OCI-LY3 (cell line): ENCODE results near the gene WDR46.

Source experiments
- EZH2phosphoT487 ChIP-seq: fragments of 200-600 bp; shearing (Covaris generic); IDR thresholded peaks from 2 replicates; pipeline ENCODE4 v1.6.1; 2018; ENCODE audit warnings: antibody characterized with exemption, mixed run types, low read depth
- TF ChIP-seq, protein P1 (sequence below): fragments of 200-600, 300-600 bp; sonication (generic); IDR thresholded peaks from 2 replicates; pipeline ENCODE4 v1.5.1; 2014; ENCODE audit warnings: antibody characterized with exemption, low read length, low read depth

DNA sequence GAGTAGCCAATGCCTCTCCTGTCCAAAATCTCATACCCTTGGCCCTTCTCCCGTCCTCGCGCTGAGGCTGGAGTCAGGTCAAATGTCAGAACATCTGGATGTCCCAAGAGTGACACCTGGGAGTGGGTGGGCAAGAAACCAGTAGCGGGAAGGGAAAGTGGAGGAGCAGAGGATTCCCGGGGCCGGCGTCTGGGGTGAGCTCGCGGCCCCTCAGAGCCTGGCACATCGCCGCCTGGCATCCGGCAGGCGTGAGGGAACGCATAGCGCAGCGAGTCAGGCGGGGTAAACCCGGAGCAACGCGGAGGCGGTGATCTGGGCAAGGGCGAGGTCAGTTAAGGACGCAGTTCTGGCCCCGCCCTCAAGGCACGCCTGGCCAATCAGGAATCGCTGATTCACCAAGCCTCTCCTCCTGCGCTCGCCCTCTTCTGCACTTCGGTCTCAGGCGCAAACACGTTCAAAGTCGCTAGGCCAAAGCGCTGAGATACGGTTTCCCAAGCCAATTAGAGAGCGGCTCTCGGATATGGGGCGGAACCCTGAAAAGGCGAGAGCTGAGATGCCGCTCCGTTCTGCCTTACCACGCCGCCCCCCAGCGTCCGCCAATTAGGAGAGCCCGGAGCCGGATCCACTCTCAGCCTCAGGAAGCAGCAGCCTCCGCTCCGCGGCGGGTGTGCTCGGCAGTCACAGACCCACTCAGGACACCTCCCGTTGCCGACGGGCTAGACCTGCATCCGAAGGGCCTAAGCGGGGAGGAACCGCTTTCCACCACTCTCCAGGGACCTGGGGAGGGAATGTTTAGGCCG is 39.9 kb downstream of the WDR46 start:
- TF ChIP-seq, protein P1, sequence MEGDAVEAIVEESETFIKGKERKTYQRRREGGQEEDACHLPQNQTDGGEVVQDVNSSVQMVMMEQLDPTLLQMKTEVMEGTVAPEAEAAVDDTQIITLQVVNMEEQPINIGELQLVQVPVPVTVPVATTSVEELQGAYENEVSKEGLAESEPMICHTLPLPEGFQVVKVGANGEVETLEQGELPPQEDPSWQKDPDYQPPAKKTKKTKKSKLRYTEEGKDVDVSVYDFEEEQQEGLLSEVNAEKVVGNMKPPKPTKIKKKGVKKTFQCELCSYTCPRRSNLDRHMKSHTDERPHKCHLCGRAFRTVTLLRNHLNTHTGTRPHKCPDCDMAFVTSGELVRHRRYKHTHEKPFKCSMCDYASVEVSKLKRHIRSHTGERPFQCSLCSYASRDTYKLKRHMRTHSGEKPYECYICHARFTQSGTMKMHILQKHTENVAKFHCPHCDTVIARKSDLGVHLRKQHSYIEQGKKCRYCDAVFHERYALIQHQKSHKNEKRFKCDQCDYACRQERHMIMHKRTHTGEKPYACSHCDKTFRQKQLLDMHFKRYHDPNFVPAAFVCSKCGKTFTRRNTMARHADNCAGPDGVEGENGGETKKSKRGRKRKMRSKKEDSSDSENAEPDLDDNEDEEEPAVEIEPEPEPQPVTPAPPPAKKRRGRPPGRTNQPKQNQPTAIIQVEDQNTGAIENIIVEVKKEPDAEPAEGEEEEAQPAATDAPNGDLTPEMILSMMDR, result 0 out of 2 replicates have a peak, but pooled peaks have one; percentile 11
- no peak for TF ChIP-seq EZH2phosphoT487
